ENCODE measurements around the gene YAP1. TPM values are rescaled to one million over a fixed set of nuclear protein-coding genes. Genes with fewer than 3 reads are reported as not detected.
A peak's percentile ranks its signal among the peaks of the same experiment; 100 is the strongest.

YAP1 gene
- total RNA-seq, 1 donor = 174 TPM

DNA sequence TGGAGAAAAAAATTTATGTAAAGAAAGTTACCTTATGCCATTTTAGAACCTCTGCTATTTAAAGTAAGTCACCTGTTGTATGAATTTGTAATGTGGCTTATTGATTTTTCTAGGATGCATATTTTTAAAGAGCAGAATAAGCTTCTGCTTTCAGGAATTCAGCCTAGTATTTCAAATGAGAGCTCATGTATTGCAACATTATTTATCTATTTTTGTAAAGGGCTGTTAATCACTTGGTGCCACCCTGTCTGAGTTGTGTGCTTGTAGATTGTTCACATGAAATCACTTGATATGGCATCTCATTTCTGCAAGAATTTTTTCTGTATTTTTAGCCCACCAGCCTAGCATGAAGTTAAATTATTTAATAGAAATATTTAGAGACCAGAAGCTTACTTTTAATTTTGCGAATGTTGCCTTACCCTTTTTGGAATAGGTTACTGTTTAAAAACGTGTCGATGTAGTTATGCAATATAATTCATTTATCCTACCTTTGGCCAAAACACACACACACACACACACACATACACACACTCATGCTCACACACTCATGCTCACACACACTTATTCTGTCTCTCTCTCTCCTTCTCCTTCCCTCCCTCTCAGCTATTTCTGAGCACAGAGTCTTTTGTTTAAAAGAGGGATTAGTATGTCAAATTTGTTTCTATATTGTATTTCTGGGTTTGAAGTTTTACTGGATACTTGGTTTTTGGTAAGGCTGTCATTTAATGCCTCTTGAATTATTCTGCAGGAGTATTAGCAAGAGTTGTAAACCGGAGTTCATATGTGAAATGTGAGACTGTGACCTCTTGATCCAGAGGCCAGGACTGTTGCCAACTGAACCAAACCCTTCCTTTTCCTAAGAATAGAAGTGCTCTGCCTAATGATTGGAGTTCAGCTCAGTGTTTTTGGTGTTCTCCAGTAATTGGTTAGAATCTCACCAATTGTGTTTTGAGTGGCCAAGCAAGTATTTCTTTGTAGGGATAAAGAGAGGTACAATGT lies 34.4 kb downstream of the YAP1 start:
- Histone ChIP-seq H3K27ac (ENCODE audit: low read depth, low read length) (peak overlapping the region; percentile 26), H3K4me2 (ENCODE audit: insufficient read depth, low read length) (peak overlapping the region; percentile 27), H3K36me3 (ENCODE audit: insufficient read depth, low read length) (peaks cover 6% of the 10 kb centered on the region), H3K27me3 (ENCODE audit: insufficient read depth, low read length) (no peaks in the 10 kb centered on the region), H3K9me3 (ENCODE audit: low read depth, low read length) (no peaks in the 10 kb centered on the region), H3K79me2 (ENCODE audit: insufficient read depth, low read length) (peaks cover 100% of the 10 kb centered on the region), H2AFZ (ENCODE audit: low read length) (no peak overlapping the region), H3K4me3 (ENCODE audit: insufficient read depth, low read length) (no peak overlapping the region), H4K20me1 (ENCODE audit: insufficient read depth, low read length) (peaks cover 43% of the 10 kb centered on the region), H3K4me1 (ENCODE audit: insufficient read depth, low read length) (peaks cover 34% of the 10 kb centered on the region)
- TF ChIP-seq, protein P1, sequence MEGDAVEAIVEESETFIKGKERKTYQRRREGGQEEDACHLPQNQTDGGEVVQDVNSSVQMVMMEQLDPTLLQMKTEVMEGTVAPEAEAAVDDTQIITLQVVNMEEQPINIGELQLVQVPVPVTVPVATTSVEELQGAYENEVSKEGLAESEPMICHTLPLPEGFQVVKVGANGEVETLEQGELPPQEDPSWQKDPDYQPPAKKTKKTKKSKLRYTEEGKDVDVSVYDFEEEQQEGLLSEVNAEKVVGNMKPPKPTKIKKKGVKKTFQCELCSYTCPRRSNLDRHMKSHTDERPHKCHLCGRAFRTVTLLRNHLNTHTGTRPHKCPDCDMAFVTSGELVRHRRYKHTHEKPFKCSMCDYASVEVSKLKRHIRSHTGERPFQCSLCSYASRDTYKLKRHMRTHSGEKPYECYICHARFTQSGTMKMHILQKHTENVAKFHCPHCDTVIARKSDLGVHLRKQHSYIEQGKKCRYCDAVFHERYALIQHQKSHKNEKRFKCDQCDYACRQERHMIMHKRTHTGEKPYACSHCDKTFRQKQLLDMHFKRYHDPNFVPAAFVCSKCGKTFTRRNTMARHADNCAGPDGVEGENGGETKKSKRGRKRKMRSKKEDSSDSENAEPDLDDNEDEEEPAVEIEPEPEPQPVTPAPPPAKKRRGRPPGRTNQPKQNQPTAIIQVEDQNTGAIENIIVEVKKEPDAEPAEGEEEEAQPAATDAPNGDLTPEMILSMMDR (IDR thresholded peaks at IDR 0.05; ENCODE audit: extremely low read depth, low read depth, low read length) = no peak
- no peak for DNase-seq (ENCODE audit: insufficient read length, low spot score, missing footprints)

DNA sequence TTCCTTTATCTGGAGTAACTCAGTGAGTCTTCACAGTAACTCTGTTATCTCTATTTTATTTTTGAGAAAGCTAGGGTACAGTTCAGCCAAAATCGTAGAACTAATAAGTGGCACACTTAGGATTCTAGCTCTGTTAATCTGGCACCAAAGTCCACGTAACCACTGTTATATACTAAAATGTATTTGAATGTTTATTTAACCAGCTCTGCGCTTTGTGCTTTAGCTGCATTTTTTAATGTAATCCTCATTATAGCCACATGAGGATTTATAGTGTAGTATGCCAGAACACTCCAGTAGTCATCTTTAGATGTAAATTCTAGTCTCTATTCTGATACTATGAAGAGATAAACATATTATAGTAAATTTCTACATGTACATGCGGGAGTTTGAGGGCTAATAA lies 36.8 kb downstream of the YAP1 start:
- TF ChIP-seq, protein P1 (IDR thresholded peaks at IDR 0.05; ENCODE audit: extremely low read depth, low read depth, low read length) = no peak
- H3K79me2 ChIP-seq (ENCODE audit: insufficient read depth, low read length) = peaks cover 100% of the 10 kb centered on the region
- DNase-seq (ENCODE audit: insufficient read length, low spot score, missing footprints) = no peak
- no peak overlapping the region for H3K4me3 ChIP-seq (ENCODE audit: insufficient read depth, low read length)
- H3K4me1 ChIP-seq (ENCODE audit: insufficient read depth, low read length) = peaks cover 24% of the 10 kb centered on the region
- H3K9me3 ChIP-seq (ENCODE audit: low read depth, low read length) = no peaks in the 10 kb centered on the region
- no peak overlapping the region for H2AFZ ChIP-seq (ENCODE audit: low read length)
- no peak overlapping the region for H3K27ac ChIP-seq (ENCODE audit: low read depth, low read length)
- H4K20me1 ChIP-seq (ENCODE audit: insufficient read depth, low read length) = peaks cover 56% of the 10 kb centered on the region
- H3K4me2 ChIP-seq (ENCODE audit: insufficient read depth, low read length) = no peak overlapping the region
- H3K27me3 ChIP-seq (ENCODE audit: insufficient read depth, low read length) = no peaks in the 10 kb centered on the region
- no peaks in the 10 kb centered on the region for H3K36me3 ChIP-seq (ENCODE audit: insufficient read depth, low read length)

DNA sequence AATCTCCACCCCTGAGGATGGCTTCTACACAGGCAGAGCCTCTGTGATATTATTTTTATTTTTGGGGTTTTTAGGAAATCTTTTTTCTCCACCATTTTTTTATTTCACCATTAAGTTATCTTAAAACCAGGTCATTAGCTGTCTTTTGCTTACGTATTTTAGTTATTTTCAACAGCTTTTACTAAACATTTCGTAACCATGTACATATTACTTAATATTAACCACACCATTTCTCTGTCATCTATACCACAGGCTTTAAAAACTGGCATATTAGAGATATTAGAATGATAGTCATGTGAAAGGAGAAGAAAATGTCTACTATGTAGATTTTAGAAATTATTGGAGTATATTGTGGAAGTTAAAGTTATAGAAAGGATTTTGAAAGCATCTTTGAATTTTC lies 37.4 kb downstream of the YAP1 start:
- H4K20me1 ChIP-seq (ENCODE audit: insufficient read depth, low read length) = peaks cover 60% of the 10 kb centered on the region
- peaks cover 100% of the 10 kb centered on the region for H3K79me2 ChIP-seq (ENCODE audit: insufficient read depth, low read length)
- H3K27ac ChIP-seq (ENCODE audit: low read depth, low read length) = no peak overlapping the region
- H3K36me3 ChIP-seq (ENCODE audit: insufficient read depth, low read length) = no peaks in the 10 kb centered on the region
- no peak overlapping the region for H3K4me3 ChIP-seq (ENCODE audit: insufficient read depth, low read length)
- peaks cover 21% of the 10 kb centered on the region for H3K4me1 ChIP-seq (ENCODE audit: insufficient read depth, low read length)
- H2AFZ ChIP-seq (ENCODE audit: low read length) = no peak overlapping the region
- no peak for DNase-seq (ENCODE audit: insufficient read length, low spot score, missing footprints)
- H3K4me2 ChIP-seq (ENCODE audit: insufficient read depth, low read length) = no peak overlapping the region
- no peaks in the 10 kb centered on the region for H3K9me3 ChIP-seq (ENCODE audit: low read depth, low read length)
- TF ChIP-seq, protein P1 (IDR thresholded peaks at IDR 0.05; ENCODE audit: extremely low read depth, low read depth, low read length) = no peak
- no peaks in the 10 kb centered on the region for H3K27me3 ChIP-seq (ENCODE audit: insufficient read depth, low read length)

DNA sequence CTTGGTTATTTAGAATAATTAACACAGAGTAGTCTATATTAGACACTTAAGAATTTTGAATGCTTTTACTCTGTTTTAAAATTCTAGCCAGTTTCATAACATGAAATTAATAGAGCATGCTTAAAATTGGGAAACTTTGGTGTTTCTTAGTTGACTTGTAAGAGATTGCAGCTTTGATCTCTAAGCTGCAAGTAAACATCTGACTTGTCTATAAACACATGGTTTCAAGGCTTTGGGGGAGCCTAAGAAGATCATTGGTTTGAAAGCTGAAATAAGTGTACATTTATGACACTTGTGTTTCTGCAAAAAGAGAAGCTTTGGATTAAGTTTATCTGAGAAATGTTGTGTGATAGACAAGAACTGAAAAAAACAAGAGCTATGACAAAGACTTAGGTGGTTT lies 37.8 kb downstream of the YAP1 start:
- H3K27me3 ChIP-seq (ENCODE audit: insufficient read depth, low read length) = no peaks in the 10 kb centered on the region
- no peaks in the 10 kb centered on the region for H3K36me3 ChIP-seq (ENCODE audit: insufficient read depth, low read length)
- no peak overlapping the region for H2AFZ ChIP-seq (ENCODE audit: low read length)
- no peak overlapping the region for H3K4me3 ChIP-seq (ENCODE audit: insufficient read depth, low read length)
- peaks cover 65% of the 10 kb centered on the region for H4K20me1 ChIP-seq (ENCODE audit: insufficient read depth, low read length)
- peaks cover 100% of the 10 kb centered on the region for H3K79me2 ChIP-seq (ENCODE audit: insufficient read depth, low read length)
- H3K9me3 ChIP-seq (ENCODE audit: low read depth, low read length) = no peaks in the 10 kb centered on the region
- H3K4me1 ChIP-seq (ENCODE audit: insufficient read depth, low read length) = peaks cover 21% of the 10 kb centered on the region
- TF ChIP-seq, protein P1 (IDR thresholded peaks at IDR 0.05; ENCODE audit: extremely low read depth, low read depth, low read length) = no peak
- DNase-seq (ENCODE audit: insufficient read length, low spot score, missing footprints) = no peak
- H3K27ac ChIP-seq (ENCODE audit: low read depth, low read length) = no peak overlapping the region
- no peak overlapping the region for H3K4me2 ChIP-seq (ENCODE audit: insufficient read depth, low read length)

Data from osteoblast (primary cell).